Natural killer cell (primary cell): Measurements from ENCODE around the gene OBP2A. TPM values are rescaled to one million over a fixed set of nuclear protein-coding genes. Genes with fewer than 3 reads are reported as not detected.

Source experiments
- ATAC-seq, 3 donors: fragments of 150-1000 bp in 2 of 3; fragments of 200-7000 bp in 1 of 3; cut with Tn5 transposase; 1 replicate in 1 of 3; 2 replicates in 2 of 3; pipeline ENCODE4 v1.10.0; 2021; ENCODE audit warnings: mild to moderate bottlenecking in 2 of 3, moderate library complexity in 2 of 3
- DNase-seq, 2 donors: peaks; one replicate each; pipeline versions ENCODE4 v3.0.0 to v3.0.0-alpha.2; 2013 to 2021; ENCODE audit warnings: mixed read lengths in 1 of 2
- H3K27ac ChIP-seq: one replicate; pipeline ENCODE4 v1.5.1; 2013; ENCODE audit warnings: mild to moderate bottlenecking, low read length
- H3K27me3 ChIP-seq: one replicate; pipeline ENCODE4 v1.6.1; 2013; ENCODE audit warnings: low read length; ENCODE audit not compliant: control insufficient read depth, insufficient read depth
- H3K36me3 ChIP-seq: one replicate; pipeline ENCODE4 v1.6.1; 2013; ENCODE audit warnings: low read length; ENCODE audit not compliant: control insufficient read depth, insufficient read depth
- H3K4me1 ChIP-seq: one replicate; pipeline ENCODE4 v1.6.1; 2013; ENCODE audit warnings: low read length; ENCODE audit not compliant: control insufficient read depth, insufficient read depth
- H3K4me3 ChIP-seq: one replicate; pipeline ENCODE4 v1.5.1; 2013; ENCODE audit warnings: low read length
- H3K9me3 ChIP-seq: one replicate; pipeline ENCODE4 v1.6.1; 2013; ENCODE audit warnings: low read length; ENCODE audit not compliant: control insufficient read depth, insufficient read depth
- H3K27ac Mint-ChIP-seq, 2 donors: one replicate each; pipeline ENCODE4 v1.8.0; 2022; ENCODE audit warnings: mild to moderate bottlenecking in 2 of 2, mixed read lengths in 2 of 2, moderate library complexity in 1 of 2
- H3K27me3 Mint-ChIP-seq, 2 donors: one replicate each; pipeline ENCODE4 v1.8.0; 2022; ENCODE audit warnings: low read depth in 2 of 2, mixed read lengths in 2 of 2
- H3K36me3 Mint-ChIP-seq: one replicate; pipeline ENCODE4 v1.8.0; 2022; ENCODE audit warnings: mixed read lengths
- H3K4me1 Mint-ChIP-seq, 2 donors: one replicate each; pipeline ENCODE4 v1.8.0; 2022; ENCODE audit warnings: mixed read lengths in 2 of 2
- H3K4me3 Mint-ChIP-seq: one replicate; pipeline ENCODE4 v1.8.0; 2022; ENCODE audit warnings: mild to moderate bottlenecking, moderate library complexity, mixed read lengths
- H3K9me3 Mint-ChIP-seq, 2 donors: one replicate each; pipeline ENCODE4 v1.8.0; 2022; ENCODE audit warnings: mixed read lengths in 2 of 2
- WGBS: methylation state at CpG from one replicate; pipeline ENCODE4 v1.1.7; 2013; ENCODE audit warnings: missing lambda C conversion rate; ENCODE audit not compliant: insufficient coverage; 5-methylcytosine and 5-hydroxymethylcytosine counted together
- intact Hi-C: fragments of 100-400 bp; cut with micrococcal nuclease; formaldehyde crosslinking; loops from one replicate; pipeline ENCODE4 v1.14.2; 2022
- total RNA-seq, 4 donors: library from RNA; stranded (reverse); fragments of 120-200 nt in 1 of 4; gene quantifications; one replicate each; pipeline versions ENCODE4 v1.2.3 to v1.2.4, GENCODE V29; 2013 to 2022
- TF ChIP-seq, protein P1 (sequence below): fragments of 200-600 bp; IDR thresholded peaks from one replicate; pipeline ENCODE4 v1.8.0; 2022; ENCODE audit warnings: antibody characterized with exemption

The OBP2A gene
- total RNA-seq, 3 donors from 2014 or later (not counting 1 experiment from before 2014, with no cell fraction given) = not detected

DNA sequence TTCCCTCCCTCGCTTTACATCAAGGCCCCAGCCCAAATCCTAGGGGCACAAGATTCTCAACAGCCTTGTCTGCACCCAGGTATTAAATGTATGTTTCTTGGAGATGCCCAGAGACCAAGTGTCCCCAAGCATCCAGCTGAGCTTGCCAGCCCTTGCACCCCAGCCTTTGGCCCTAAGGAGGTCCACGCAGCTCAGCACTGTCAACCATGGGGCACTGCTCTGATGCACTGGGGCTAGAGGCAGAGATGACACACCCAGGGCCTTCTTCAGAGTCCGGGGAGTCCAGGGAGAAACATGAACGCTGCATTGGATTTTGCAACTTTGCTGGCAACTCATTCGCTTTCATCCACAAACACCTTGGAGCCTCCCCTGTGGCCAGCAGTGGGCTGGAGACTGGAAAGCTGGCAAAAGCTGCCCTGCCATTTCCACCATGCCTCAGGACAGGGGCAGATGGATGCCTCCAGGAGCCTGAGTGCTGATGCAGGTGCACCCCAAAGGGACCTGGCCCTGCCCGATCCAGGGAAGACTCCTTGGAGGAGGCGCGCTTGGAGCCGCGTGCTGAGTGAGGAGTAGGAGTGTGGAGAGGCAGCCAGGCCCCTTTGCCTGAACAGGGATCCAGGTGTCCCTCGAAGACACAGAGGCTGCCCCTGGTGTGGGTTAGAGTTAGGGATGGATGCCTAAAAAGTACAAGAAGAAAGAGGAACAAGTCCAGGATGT lies 34.9 kb downstream of the OBP2A start:
- ATAC-seq (no peak), DNase-seq (no peak)
- H3K9me3 Mint-ChIP-seq = no peaks in the 10 kb centered on the region
- Histone ChIP-seq H3K4me3 (no peak overlapping the region), H3K9me3 (no peaks in the 10 kb centered on the region), H3K4me1 (no peaks in the 10 kb centered on the region), H3K27ac (no peak overlapping the region), H3K36me3 (no peaks in the 10 kb centered on the region), H3K27me3 (no peaks in the 10 kb centered on the region)
- H3K27ac Mint-ChIP-seq = no peak overlapping the region
- intact Hi-C loops = no loop called here
- peaks cover 0 to 3% of the 10 kb centered on the region in 2 donors for H3K27me3 Mint-ChIP-seq
- WGBS = 91% methylated on average over 11 of the region's 11 CpGs
- TF ChIP-seq, protein P1, sequence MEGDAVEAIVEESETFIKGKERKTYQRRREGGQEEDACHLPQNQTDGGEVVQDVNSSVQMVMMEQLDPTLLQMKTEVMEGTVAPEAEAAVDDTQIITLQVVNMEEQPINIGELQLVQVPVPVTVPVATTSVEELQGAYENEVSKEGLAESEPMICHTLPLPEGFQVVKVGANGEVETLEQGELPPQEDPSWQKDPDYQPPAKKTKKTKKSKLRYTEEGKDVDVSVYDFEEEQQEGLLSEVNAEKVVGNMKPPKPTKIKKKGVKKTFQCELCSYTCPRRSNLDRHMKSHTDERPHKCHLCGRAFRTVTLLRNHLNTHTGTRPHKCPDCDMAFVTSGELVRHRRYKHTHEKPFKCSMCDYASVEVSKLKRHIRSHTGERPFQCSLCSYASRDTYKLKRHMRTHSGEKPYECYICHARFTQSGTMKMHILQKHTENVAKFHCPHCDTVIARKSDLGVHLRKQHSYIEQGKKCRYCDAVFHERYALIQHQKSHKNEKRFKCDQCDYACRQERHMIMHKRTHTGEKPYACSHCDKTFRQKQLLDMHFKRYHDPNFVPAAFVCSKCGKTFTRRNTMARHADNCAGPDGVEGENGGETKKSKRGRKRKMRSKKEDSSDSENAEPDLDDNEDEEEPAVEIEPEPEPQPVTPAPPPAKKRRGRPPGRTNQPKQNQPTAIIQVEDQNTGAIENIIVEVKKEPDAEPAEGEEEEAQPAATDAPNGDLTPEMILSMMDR = no peak
- no peak overlapping the region for H3K4me3 Mint-ChIP-seq
- no peaks in the 10 kb centered on the region for H3K4me1 Mint-ChIP-seq
- no peaks in the 10 kb centered on the region for H3K36me3 Mint-ChIP-seq

DNA sequence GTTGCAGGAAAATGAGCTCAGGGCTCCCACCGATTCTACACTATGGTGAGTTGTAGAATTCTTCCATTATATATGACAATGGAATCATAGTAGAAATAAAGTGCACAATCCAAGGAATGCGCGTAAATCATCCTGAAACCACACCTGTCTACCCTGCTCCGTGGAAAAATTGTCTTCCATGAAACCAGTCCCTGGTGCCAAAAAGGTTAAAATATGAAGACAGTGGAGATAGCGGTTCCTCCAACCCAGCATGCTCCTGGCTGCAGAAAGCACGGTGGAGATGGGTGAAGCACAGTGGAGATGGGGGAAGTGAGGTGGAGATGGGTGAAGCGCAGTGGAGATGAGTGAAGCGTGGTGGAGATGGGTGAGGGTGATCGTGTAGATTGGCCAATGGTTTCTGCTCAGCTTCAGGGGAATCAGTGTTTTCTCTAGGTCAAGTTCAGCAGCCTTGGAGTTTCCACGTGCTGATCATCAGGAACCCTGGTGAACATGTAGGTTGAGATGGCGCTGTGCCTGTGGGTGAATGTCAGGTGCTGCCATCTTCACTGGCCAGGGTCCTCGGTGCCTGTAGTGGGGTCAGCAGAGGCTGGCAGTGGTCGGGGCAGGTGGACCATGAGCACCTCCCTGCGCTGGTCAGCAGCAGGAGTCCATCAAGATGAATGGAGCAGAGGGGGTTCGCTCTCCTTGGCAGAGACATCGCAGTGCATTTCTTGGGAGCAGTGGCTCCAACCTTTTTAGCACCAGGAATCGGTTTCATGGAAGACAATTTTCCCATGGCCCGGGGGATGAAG lies 35.9 kb downstream of the OBP2A start:
- TF ChIP-seq, protein P1 = no peak
- Mint-ChIP-seq H3K4me3 (no peak overlapping the region), H3K9me3 (no peaks in the 10 kb centered on the region), H3K4me1 (no peaks in the 10 kb centered on the region), H3K27me3 (peaks cover 0 to 3% of the 10 kb centered on the region in 2 donors), H3K27ac (no peak overlapping the region), H3K36me3 (no peaks in the 10 kb centered on the region)
- ATAC-seq (no peak), DNase-seq (no peak)
- intact Hi-C loops = no loop called here
- Histone ChIP-seq H3K36me3 (no peaks in the 10 kb centered on the region), H3K27ac (no peak overlapping the region), H3K27me3 (no peaks in the 10 kb centered on the region), H3K4me3 (no peak overlapping the region), H3K9me3 (no peaks in the 10 kb centered on the region), H3K4me1 (no peaks in the 10 kb centered on the region)
- WGBS = 90% methylated on average over 17 of the region's 18 CpGs

DNA sequence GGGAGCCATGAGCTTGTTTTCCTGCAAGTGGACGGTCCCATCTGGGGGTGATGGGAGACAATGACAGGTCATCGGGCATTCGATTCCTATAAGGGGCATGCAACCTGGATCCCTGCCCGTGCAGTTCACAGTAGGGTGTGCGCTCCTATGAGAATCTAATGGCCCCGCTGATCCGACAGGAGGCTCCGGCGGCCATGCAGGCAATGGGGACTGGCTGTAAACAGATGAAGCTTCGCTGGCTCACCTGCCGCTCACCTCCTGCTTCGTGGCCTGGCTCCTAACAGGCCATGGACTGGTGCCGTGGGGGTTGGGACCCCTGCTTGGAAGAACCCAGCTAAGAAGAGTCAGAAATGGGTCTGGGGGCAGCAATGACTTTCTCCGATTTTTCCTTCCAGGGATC lies 36.6 kb downstream of the OBP2A start:
- H3K27me3 Mint-ChIP-seq = peaks cover 0 to 3% of the 10 kb centered on the region in 2 donors
- intact Hi-C loops = no loop called here
- ATAC-seq (no peak), DNase-seq (no peak)
- H3K27ac Mint-ChIP-seq = no peak overlapping the region
- Histone ChIP-seq H3K36me3 (no peaks in the 10 kb centered on the region), H3K27ac (no peak overlapping the region), H3K4me1 (no peaks in the 10 kb centered on the region), H3K4me3 (no peak overlapping the region), H3K9me3 (no peaks in the 10 kb centered on the region), H3K27me3 (no peaks in the 10 kb centered on the region)
- H3K36me3 Mint-ChIP-seq = no peaks in the 10 kb centered on the region
- WGBS = 91% methylated on average over 14 of the region's 14 CpGs
- no peaks in the 10 kb centered on the region for H3K4me1 Mint-ChIP-seq
- no peaks in the 10 kb centered on the region for H3K9me3 Mint-ChIP-seq
- H3K4me3 Mint-ChIP-seq = no peak overlapping the region
- TF ChIP-seq, protein P1 = no peak
